ENCODE measurements around the gene PLEKHD1.
"Not testable (repeated sequence)": the region's sequence is repeated elsewhere in the genome, so short reads cannot be mapped to it uniquely, and the experiment has no call there.

PLEKHD1 gene

GRCh38 chr14:69484444-69485314, at the start of gene PLEKHD1:
TSS of gene PLEKHD1 (plus strand) at chr14:69484728. CDS start at chr14:69484966, 238 bp downstream.
- no peak for DNase-seq

GRCh38 chr14:69439521-69440270, 44.8 kb upstream of the PLEKHD1 start:
- no peak for DNase-seq

- DNase-seq, result no peak
Measured at GRCh38 chr14:69441948-69442347, 42.6 kb upstream of the PLEKHD1 start.

- DNase-seq, result no peak
Measured at GRCh38 chr14:69443296-69443805, 41.2 kb upstream of the PLEKHD1 start.

GRCh38 chr14:69449216-69449615, 35.3 kb upstream of the PLEKHD1 start:
- no peak for DNase-seq

- DNase-seq, result no peak
Measured at GRCh38 chr14:69451941-69452340, 32.6 kb upstream of the PLEKHD1 start.

GRCh38 chr14:69458350-69458749, 26.2 kb upstream of the PLEKHD1 start:
- no peak for DNase-seq

- DNase-seq, result no peak
Measured at GRCh38 chr14:69459122-69459521, 25.4 kb upstream of the PLEKHD1 start.

GRCh38 chr14:69460093-69460701, 24.3 kb upstream of the PLEKHD1 start:
- DNase-seq, result peak; percentile 56

- DNase-seq, result no peak
Measured at GRCh38 chr14:69464379-69464778, 20.1 kb upstream of the PLEKHD1 start.

- DNase-seq, result no peak
Measured at GRCh38 chr14:69464829-69465228, 19.7 kb upstream of the PLEKHD1 start.

- DNase-seq, result no peak
Measured at GRCh38 chr14:69468949-69469348, 15.6 kb upstream of the PLEKHD1 start.

GRCh38 chr14:69471436-69471835, 13.1 kb upstream of the PLEKHD1 start:
- no peak for DNase-seq

- no peak for DNase-seq
Measured at GRCh38 chr14:69471916-69472315, 12.6 kb upstream of the PLEKHD1 start.

- no peak for DNase-seq
Measured at GRCh38 chr14:69473260-69473659, 11.3 kb upstream of the PLEKHD1 start.

- DNase-seq, result no peak
Measured at GRCh38 chr14:69473946-69474345, 10.6 kb upstream of the PLEKHD1 start.

- no peak for DNase-seq
Measured at GRCh38 chr14:69475194-69475818, 9.2 kb upstream of the PLEKHD1 start.

- DNase-seq, result not testable (repeated sequence)
Measured at GRCh38 chr14:69476824-69477450, 7.6 kb upstream of the PLEKHD1 start.

GRCh38 chr14:69478055-69478454, 6.5 kb upstream of the PLEKHD1 start:
- DNase-seq, result not testable (repeated sequence)

- DNase-seq, result no peak
Measured at GRCh38 chr14:69479696-69480095, 4.8 kb upstream of the PLEKHD1 start.

- no peak for DNase-seq
Measured at GRCh38 chr14:69480136-69480535, 4.4 kb upstream of the PLEKHD1 start.

GRCh38 chr14:69481815-69482568, 2.5 kb upstream of the PLEKHD1 start:
- DNase-seq, result no peak

Data from activated naive CD4-positive, alpha-beta T cell treated with anti-CD3 and anti-CD28 coated beads, Interleukin-2, amount 50 U/mL, for 16 hours (primary cell).